Prostate gland (tissue), 2 donors: ENCODE data around the gene C1R.

Experiments used
- CTCF ChIP-seq, 4 experiments: fragments of 200-600 bp in 2 of 4; fragments of 450-650 bp in 2 of 4; sonication (generic) in 2 of 4; IDR thresholded peaks; 1 replicate in 3 of 4; 2 replicates in 1 of 4; pipeline ENCODE4 v1.5.1; 2016 to 2019; ENCODE audit warnings: antibody characterized with exemption in 4 of 4, mild to moderate bottlenecking in 2 of 4, moderate library complexity in 2 of 4
- POLR2AphosphoS5 ChIP-seq: sonication (generic); formaldehyde crosslinking; IDR thresholded peaks from one replicate; pipeline ENCODE4 v1.6.1; 2017; ENCODE audit warnings: antibody characterized with exemption

- no peak for TF ChIP-seq CTCF (IDR thresholded peaks at IDR 0.05)
- no peak for TF ChIP-seq POLR2AphosphoS5
These were observed 7.2 kb upstream of the C1R start for GRCh38 chr12:7099290-7099996.
